Subcutaneous adipose tissue (tissue), 4 donors: ENCODE measurements around the gene VEPH1. TPM values are rescaled to one million over a fixed set of nuclear protein-coding genes. Genes with fewer than 3 reads are reported as not detected.

Source experiments
- CTCF ChIP-seq: fragments of 450-650 bp; IDR thresholded peaks from one replicate; pipeline ENCODE4 v1.5.1; 2016; ENCODE audit warnings: low read depth, mild to moderate bottlenecking, control low read depth, antibody characterized with exemption, moderate library complexity
- total RNA-seq, 4 donors: library from RNA; depleted of rRNA; stranded (reverse); fragments of >200 nt; gene quantifications; one replicate each; pipeline ENCODE4 v1.1.0, GENCODE V29; 2016

VEPH1 gene
- total RNA-seq, 4 donors from 2014 or later, result 0.44 to 11.9 (median 3.1) TPM

- TF ChIP-seq CTCF, result no peak
Observed at GRCh38 chr3:157494581-157495281, 8.5 kb downstream of the VEPH1 start.

GRCh38 chr3:157493627-157494550, 9.3 kb downstream of the VEPH1 start:
- no peak for TF ChIP-seq CTCF

GRCh38 chr3:157491136-157491535, 12.1 kb downstream of the VEPH1 start:
- TF ChIP-seq CTCF, result no peak

- TF ChIP-seq CTCF, result no peak
Observed at GRCh38 chr3:157488144-157488543, 15.1 kb downstream of the VEPH1 start.

GRCh38 chr3:157487339-157487738, 15.9 kb downstream of the VEPH1 start:
- TF ChIP-seq CTCF, result no peak

- TF ChIP-seq CTCF, result no peak
Observed at GRCh38 chr3:157479464-157480243, 23.6 kb downstream of the VEPH1 start.

GRCh38 chr3:157477441-157477840, 25.8 kb downstream of the VEPH1 start:
- TF ChIP-seq CTCF, result no peak
